ENCODE results near the gene OR3A3. TPM values are rescaled to one million over a fixed set of nuclear protein-coding genes. Genes with fewer than 3 reads are reported as not detected.
"Not testable (repeated sequence)": the region's sequence is repeated elsewhere in the genome, so short reads cannot be mapped to it uniquely, and the experiment has no call there.

OR3A3 gene
- total and polyA plus RNA-seq, 10 of the 15 experiments (the other 5 are each of a cell fraction or from before 2014, with no cell fraction given): 0.07 TPM; not detected in 9

DNA sequence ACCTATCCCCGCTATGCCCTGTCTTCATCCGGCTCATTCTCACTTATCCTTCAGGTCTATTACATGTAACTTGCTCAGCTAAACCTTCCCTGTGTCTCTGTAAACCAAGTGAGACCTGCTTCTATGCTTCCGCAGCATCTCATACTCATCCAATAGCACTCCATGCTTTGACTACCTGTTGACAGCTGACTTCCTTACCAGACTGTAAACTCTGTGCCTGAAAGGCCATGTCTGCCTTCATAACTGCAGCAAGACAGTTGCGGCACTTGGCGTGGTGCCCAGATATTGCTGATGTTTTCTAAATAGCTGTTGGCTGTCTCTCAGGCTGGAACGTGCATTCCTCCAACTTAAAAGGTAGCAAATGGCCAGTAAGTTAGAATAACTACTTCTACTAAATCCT is 11.1 kb upstream of the OR3A3 start:
- FAIRE-seq (no peak), DNase-seq (ENCODE audit: low read depth, low spot score) (no peak), ATAC-seq (no peak)
- ChIA-PET POLR2A (no interaction called here), RAD21 (ENCODE audit: unreplicated experiment) (no interaction called here), SMC1A (ENCODE audit: uncharacterized antibody, unreplicated experiment) (no interaction called here), CTCF (no interaction called here)
- 45% methylated on average over 6 of the region's 6 CpGs for WGBS (ENCODE audit: insufficient coverage, insufficient replicate concordance, low lambda C conversion rate, missing lambda C conversion rate)
- no TSS peak for BruUV-seq (replicated peaks)
- TF ChIP-seq RAD21 (IDR thresholded peaks at IDR 0.05; ENCODE audit: insufficient read depth, low read depth, low read length): no peak
- TF ChIP-seq, protein P1, sequence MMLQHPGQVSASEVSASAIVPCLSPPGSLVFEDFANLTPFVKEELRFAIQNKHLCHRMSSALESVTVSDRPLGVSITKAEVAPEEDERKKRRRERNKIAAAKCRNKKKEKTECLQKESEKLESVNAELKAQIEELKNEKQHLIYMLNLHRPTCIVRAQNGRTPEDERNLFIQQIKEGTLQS (IDR thresholded peaks at IDR 0.05; ENCODE audit: borderline replicate concordance, extremely low read depth, low read depth, low read length): no peak
- H3K4me2 ChIP-seq (ENCODE audit: control insufficient read depth, insufficient read depth): no peak overlapping the region
- H4K20me1 ChIP-seq (ENCODE audit: control insufficient read depth, insufficient read depth): no peaks in the 10 kb centered on the region
- H3K4me1 ChIP-seq (ENCODE audit: control insufficient read depth, insufficient read depth, low read length): no peaks in the 10 kb centered on the region
- no peaks in the 10 kb centered on the region for H3K9me3 ChIP-seq (replicated peaks; ENCODE audit: control insufficient read depth, insufficient read depth, low read length)
- H3K27me3 ChIP-seq (replicated peaks in 1 of 2; ENCODE audit: control insufficient read depth in 2 of 2, insufficient read depth in 2 of 2, low read length in 1 of 2): no peaks in the 10 kb centered on the region
- H3K79me2 ChIP-seq (ENCODE audit: control insufficient read depth, insufficient read depth, low read length): no peaks in the 10 kb centered on the region
- H3K9ac ChIP-seq (ENCODE audit: control insufficient read depth, insufficient read depth, low read length): no peak overlapping the region
- intact Hi-C loops (cut with micrococcal nuclease; ENCODE audit: unreplicated experiment): no loop called here
- in situ Hi-C loops (cut with MboI): no loop called here
- H3K27ac ChIP-seq (ENCODE audit: control insufficient read depth, insufficient read depth): no peak overlapping the region
- no peak overlapping the region for H3K4me3 ChIP-seq
- H2AFZ ChIP-seq (ENCODE audit: control insufficient read depth, low read depth, low read length): no peak overlapping the region
- no peaks in the 10 kb centered on the region for H3K36me3 ChIP-seq (ENCODE audit: control insufficient read depth in 2 of 2, insufficient read depth in 2 of 2, low read length in 1 of 2)

GRCh38 chr17:3401786-3402185 is 9.4 kb upstream of the OR3A3 start:
- Histone ChIP-seq H3K9me3 (replicated peaks; ENCODE audit: control insufficient read depth, insufficient read depth, low read length) (no peaks in the 10 kb centered on the region), H3K4me1 (ENCODE audit: control insufficient read depth, insufficient read depth, low read length) (no peaks in the 10 kb centered on the region), H3K36me3 (ENCODE audit: control insufficient read depth in 2 of 2, insufficient read depth in 2 of 2, low read length in 1 of 2) (no peaks in the 10 kb centered on the region), H3K4me2 (ENCODE audit: control insufficient read depth, insufficient read depth) (no peak overlapping the region), H4K20me1 (ENCODE audit: control insufficient read depth, insufficient read depth) (no peaks in the 10 kb centered on the region), H3K9ac (ENCODE audit: control insufficient read depth, insufficient read depth, low read length) (no peak overlapping the region), H3K27me3 (replicated peaks in 1 of 2; ENCODE audit: control insufficient read depth in 2 of 2, insufficient read depth in 2 of 2, low read length in 1 of 2) (no peaks in the 10 kb centered on the region), H2AFZ (ENCODE audit: control insufficient read depth, low read depth, low read length) (no peak overlapping the region), H3K4me3 (no peak overlapping the region), H3K27ac (ENCODE audit: control insufficient read depth, insufficient read depth) (no peak overlapping the region), H3K79me2 (ENCODE audit: control insufficient read depth, insufficient read depth, low read length) (no peaks in the 10 kb centered on the region)
- POLR2A ChIA-PET: no interaction called here
- in situ Hi-C loops (cut with MboI) (no loop called here), intact Hi-C loops (cut with micrococcal nuclease; ENCODE audit: unreplicated experiment) (no loop called here)
- CTCF ChIA-PET: no interaction called here
- FAIRE-seq (no peak), ATAC-seq (no peak), DNase-seq (ENCODE audit: low read depth, low spot score) (no peak)
- RAD21 ChIA-PET (ENCODE audit: unreplicated experiment): no interaction called here
- BruUV-seq (replicated peaks): no TSS peak
- SMC1A ChIA-PET (ENCODE audit: uncharacterized antibody, unreplicated experiment): no interaction called here
- TF ChIP-seq, protein P1 (IDR thresholded peaks at IDR 0.05; ENCODE audit: borderline replicate concordance, extremely low read depth, low read depth, low read length): no peak
- TF ChIP-seq CHD1 (IDR thresholded peaks at IDR 0.05; ENCODE audit: low read depth, low read length): no peak
- TF ChIP-seq, protein P2, sequence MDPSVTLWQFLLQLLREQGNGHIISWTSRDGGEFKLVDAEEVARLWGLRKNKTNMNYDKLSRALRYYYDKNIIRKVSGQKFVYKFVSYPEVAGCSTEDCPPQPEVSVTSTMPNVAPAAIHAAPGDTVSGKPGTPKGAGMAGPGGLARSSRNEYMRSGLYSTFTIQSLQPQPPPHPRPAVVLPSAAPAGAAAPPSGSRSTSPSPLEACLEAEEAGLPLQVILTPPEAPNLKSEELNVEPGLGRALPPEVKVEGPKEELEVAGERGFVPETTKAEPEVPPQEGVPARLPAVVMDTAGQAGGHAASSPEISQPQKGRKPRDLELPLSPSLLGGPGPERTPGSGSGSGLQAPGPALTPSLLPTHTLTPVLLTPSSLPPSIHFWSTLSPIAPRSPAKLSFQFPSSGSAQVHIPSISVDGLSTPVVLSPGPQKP (IDR thresholded peaks at IDR 0.05; ENCODE audit: low read depth, low read length): no peak
- no peak for TF ChIP-seq RAD21 (IDR thresholded peaks at IDR 0.05; ENCODE audit: insufficient read depth, low read depth, low read length)
- 38% methylated on average over 2 of the region's 2 CpGs for WGBS (ENCODE audit: insufficient coverage, insufficient replicate concordance, low lambda C conversion rate, missing lambda C conversion rate)

DNA sequence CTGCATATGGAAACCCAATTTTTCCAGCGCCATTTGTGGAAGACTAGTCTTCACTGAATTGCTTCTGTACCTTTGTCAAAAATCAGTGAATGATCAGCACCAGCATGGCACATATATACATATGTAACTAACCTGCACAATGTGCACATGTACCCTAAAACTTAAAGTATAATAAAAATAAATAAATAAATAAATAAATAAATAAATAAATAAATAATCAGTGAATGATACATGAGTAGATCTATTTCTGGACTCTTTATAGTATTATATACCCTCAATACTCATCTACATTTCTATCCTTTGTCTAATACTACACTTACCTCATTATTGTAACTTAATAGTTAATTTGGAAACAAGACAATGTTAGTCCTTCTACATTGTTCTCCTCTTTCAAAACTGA is 7.3 kb upstream of the OR3A3 start:
- ATAC-seq; intact Hi-C loops (cut with micrococcal nuclease; ENCODE audit: unreplicated experiment); H3K27ac ChIP-seq (ENCODE audit: control insufficient read depth, insufficient read depth); FAIRE-seq; H3K4me1 ChIP-seq (ENCODE audit: control insufficient read depth, insufficient read depth, low read length); POLR2A ChIA-PET; H3K27me3 ChIP-seq (replicated peaks in 1 of 2; ENCODE audit: control insufficient read depth in 2 of 2, insufficient read depth in 2 of 2, low read length in 1 of 2); H3K4me2 ChIP-seq (ENCODE audit: control insufficient read depth, insufficient read depth); H3K36me3 ChIP-seq (ENCODE audit: control insufficient read depth in 2 of 2, insufficient read depth in 2 of 2, low read length in 1 of 2); CTCF ChIA-PET; H3K79me2 ChIP-seq (ENCODE audit: control insufficient read depth, insufficient read depth, low read length); H3K9ac ChIP-seq (ENCODE audit: control insufficient read depth, insufficient read depth, low read length); H3K9me3 ChIP-seq (replicated peaks; ENCODE audit: control insufficient read depth, insufficient read depth, low read length); RAD21 ChIA-PET (ENCODE audit: unreplicated experiment); BruUV-seq (replicated peaks); H2AFZ ChIP-seq (ENCODE audit: control insufficient read depth, low read depth, low read length); H4K20me1 ChIP-seq (ENCODE audit: control insufficient read depth, insufficient read depth); DNase-seq (ENCODE audit: low read depth, low spot score); H3K4me3 ChIP-seq; SMC1A ChIA-PET (ENCODE audit: uncharacterized antibody, unreplicated experiment); in situ Hi-C loops (cut with MboI): not testable (repeated sequence)
- 50% methylated on average over 1 of the region's 1 CpG for WGBS (ENCODE audit: insufficient coverage, insufficient replicate concordance, low lambda C conversion rate, missing lambda C conversion rate)
